Vagina (tissue), 2 donors: ENCODE data around the gene CREB3L1. TPM values are rescaled to one million over a fixed set of nuclear protein-coding genes. Genes with fewer than 3 reads are reported as not detected.

Source experiments
- DNase-seq, 2 donors: peaks; one replicate each; pipeline ENCODE4 v3.0.0-alpha.2; 2017; ENCODE audit errors: extremely low spot score in 2 of 2
- H3K27ac ChIP-seq: fragments of 200-600 bp; sonication (generic); one replicate; pipeline ENCODE4 v1.5.1; 2019
- H3K27me3 ChIP-seq: fragments of 200-600 bp; sonication (generic); one replicate; pipeline ENCODE4 v1.5.1; 2019
- H3K36me3 ChIP-seq, 2 donors: fragments of 200-600 bp; sonication (generic); one replicate each; pipeline ENCODE4 v1.5.1; 2017 to 2019
- H3K4me1 ChIP-seq: fragments of 200-600 bp; sonication (generic); one replicate; pipeline ENCODE4 v1.5.1; 2019
- H3K4me3 ChIP-seq, 2 donors: fragments of 200-600 bp; sonication (generic); 1 replicate in 1 of 2; 2 replicates in 1 of 2; pipeline ENCODE4 v1.5.1; 2016 to 2019
- H3K9me3 ChIP-seq: fragments of 200-600 bp; sonication (generic); one replicate; pipeline ENCODE4 v1.5.1; 2019
- POLR2A ChIP-seq, 2 donors: fragments of 450-650 bp; IDR thresholded peaks; one replicate each; pipeline ENCODE4 v1.6.1; 2017; ENCODE audit warnings: antibody characterized with exemption in 2 of 2, mild to moderate bottlenecking in 2 of 2, moderate library complexity in 2 of 2
- POLR2AphosphoS5 ChIP-seq, 2 donors: sonication (generic); formaldehyde crosslinking; IDR thresholded peaks; one replicate each; pipeline ENCODE4 v1.9.0; 2017; ENCODE audit warnings: antibody characterized with exemption in 2 of 2, mild to moderate bottlenecking in 2 of 2, low read depth in 1 of 2; ENCODE audit not compliant: insufficient read depth in 1 of 2
- intact Hi-C: fragments of 100-400 bp; cut with DNase I; formaldehyde crosslinking; loops from one replicate; pipeline ENCODE4 v1.15.1; 2023
- total RNA-seq: library from RNA; depleted of rRNA; stranded (reverse); fragments of >200 nt; gene quantifications from one replicate; pipeline ENCODE4 v1.2.3, GENCODE V29; 2016
- TF ChIP-seq, protein P1 (sequence below), 3 experiments: fragments of 450-650 bp in 2 of 3; fragments of 200-600 bp in 1 of 3; sonication (generic) in 1 of 3; IDR thresholded peaks; one replicate each; pipeline ENCODE4 v1.5.1; 2017 to 2019; ENCODE audit warnings: antibody characterized with exemption in 3 of 3, mild to moderate bottlenecking in 2 of 3, moderate library complexity in 2 of 3

CREB3L1 gene
- total RNA-seq, 1 donor from 2014 or later = 11.8 TPM

DNA sequence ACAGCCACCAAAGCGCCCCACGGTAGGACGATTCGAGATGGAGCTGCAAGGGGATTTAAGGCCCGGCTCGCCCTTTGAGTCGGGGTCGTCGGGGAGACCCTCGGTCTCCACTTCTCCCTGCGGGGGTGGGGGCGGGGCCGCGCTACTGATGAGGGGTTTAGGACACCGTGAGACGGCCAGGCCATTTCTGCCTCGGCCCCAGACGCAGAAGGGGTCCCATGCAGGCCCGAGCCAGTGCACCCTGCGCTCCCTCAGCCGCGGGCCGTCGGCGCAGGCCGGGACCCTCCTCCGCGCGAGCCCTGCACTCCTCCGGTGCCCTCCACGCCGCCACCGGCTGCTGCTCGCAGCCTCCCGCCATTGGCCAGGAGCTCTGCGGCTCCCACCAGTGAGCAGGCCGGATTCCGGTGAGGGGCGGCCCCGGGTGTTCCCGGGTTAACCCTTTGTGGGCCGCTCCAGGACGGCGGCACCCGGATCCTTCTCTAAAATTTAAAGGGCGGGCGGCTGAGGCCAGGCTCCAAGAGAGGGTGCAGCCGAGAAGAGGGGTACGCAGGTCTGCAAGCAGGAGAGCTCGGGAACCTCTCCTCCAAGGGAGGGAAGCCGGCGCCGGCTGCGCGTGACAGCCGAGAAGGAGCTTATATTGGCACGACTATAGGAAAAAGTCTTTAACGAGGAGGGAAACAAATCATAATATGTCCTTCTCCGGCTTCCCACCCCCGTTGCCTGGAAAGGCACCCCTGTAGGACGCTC lies 18.0 kb downstream of the CREB3L1 start:
- no peak for DNase-seq
- peaks cover 76% of the 10 kb centered on the region for H3K4me1 ChIP-seq
- H3K27me3 ChIP-seq = no peaks in the 10 kb centered on the region
- intact Hi-C loops = no loop called here
- peak overlapping the region; percentile 50 to 55 for H3K4me3 ChIP-seq
- no peaks in the 10 kb centered on the region for H3K36me3 ChIP-seq
- H3K9me3 ChIP-seq = no peaks in the 10 kb centered on the region
- TF ChIP-seq POLR2AphosphoS5 (IDR thresholded peaks at IDR 0.05; ENCODE audit: insufficient read depth in 1 of 2, low read depth in 1 of 2) = peak; percentile 70 to 77
- no peak for TF ChIP-seq POLR2A (IDR thresholded peaks at IDR 0.05)
- TF ChIP-seq, protein P1, sequence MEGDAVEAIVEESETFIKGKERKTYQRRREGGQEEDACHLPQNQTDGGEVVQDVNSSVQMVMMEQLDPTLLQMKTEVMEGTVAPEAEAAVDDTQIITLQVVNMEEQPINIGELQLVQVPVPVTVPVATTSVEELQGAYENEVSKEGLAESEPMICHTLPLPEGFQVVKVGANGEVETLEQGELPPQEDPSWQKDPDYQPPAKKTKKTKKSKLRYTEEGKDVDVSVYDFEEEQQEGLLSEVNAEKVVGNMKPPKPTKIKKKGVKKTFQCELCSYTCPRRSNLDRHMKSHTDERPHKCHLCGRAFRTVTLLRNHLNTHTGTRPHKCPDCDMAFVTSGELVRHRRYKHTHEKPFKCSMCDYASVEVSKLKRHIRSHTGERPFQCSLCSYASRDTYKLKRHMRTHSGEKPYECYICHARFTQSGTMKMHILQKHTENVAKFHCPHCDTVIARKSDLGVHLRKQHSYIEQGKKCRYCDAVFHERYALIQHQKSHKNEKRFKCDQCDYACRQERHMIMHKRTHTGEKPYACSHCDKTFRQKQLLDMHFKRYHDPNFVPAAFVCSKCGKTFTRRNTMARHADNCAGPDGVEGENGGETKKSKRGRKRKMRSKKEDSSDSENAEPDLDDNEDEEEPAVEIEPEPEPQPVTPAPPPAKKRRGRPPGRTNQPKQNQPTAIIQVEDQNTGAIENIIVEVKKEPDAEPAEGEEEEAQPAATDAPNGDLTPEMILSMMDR (IDR thresholded peaks at IDR 0.05) = no peak
- H3K27ac ChIP-seq = peak overlapping the region; percentile 89

DNA sequence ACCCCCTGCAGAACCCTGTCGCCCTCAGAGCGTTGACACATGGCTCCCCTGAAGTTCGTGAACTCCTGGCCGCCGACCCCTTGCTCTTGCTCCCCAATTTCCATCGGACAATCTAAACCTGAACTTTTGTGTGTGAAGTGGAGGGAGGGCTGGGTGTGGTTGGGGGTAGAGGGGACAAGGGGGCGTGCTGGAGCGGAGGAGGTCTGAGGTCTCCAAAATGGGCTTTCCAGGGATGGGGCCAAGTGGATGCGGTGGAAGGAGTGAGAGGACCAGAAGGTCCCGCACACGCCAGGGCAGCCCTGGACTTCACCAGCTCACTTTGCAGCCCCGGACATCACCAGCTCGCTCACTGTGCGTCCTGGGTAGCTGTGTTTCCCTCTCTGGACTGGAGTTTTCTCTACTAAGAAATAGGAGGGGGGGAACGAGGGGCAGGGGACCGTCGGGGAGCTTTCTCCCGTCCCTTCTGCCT lies 18.6 kb downstream of the CREB3L1 start:
- Histone ChIP-seq H3K9me3 (no peaks in the 10 kb centered on the region), H3K36me3 (no peaks in the 10 kb centered on the region), H3K4me3 (peak overlapping the region; percentile 50 to 55), H3K27ac (peak overlapping the region; percentile 89), H3K27me3 (no peaks in the 10 kb centered on the region), H3K4me1 (peaks cover 72% of the 10 kb centered on the region)
- intact Hi-C loops = no loop called here
- DNase-seq = no peak
- no peak for TF ChIP-seq POLR2AphosphoS5 (IDR thresholded peaks at IDR 0.05; ENCODE audit: insufficient read depth in 1 of 2, low read depth in 1 of 2)
- TF ChIP-seq, protein P1 (IDR thresholded peaks at IDR 0.05) = no peak
- no peak for TF ChIP-seq POLR2A (IDR thresholded peaks at IDR 0.05)

DNA sequence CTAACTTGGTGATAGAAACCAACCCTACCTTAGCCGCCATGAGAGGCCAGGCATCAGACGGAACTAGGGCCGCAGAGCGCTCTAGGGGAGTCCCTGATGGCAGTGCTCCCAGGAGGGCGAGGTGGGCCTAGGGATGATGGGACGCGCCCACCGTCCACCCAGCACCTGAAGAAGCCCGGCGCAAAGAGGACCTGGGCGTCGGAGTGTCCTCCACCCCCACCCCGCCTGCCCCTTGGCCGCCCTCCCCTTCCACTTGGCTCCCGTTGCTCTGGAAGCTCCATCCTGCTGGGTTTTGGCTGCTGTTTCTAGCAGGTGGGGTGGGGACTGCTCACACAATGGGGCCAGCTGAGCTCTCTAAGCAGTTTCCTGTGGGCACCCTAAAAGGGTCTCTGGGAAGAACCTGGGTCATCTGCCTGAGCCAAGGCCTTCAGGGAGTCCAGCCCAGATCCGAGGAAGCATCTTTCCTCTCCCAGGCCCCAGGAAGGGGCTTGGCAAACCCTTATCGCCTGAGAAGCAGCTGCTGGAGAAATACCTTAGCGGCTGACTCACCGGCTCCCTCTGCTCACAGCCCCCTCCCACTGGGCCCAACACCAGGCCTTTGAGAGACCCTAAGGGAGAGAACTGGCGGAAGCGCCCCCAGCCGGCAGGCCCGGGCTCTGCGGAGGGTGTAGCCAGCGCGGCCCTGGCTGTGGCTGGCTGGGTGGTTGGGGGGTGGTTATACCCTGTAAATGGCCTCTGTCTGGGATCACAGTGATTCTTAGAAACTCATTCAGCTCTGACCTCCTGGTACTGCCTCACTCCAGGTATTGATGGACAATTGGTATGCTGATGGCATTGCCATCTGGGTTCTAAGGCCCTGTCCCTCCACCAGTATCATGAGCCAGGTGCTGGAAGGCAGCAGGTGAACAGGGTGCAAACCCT lies 19.3 kb downstream of the CREB3L1 start:
- DNase-seq = no peak
- Histone ChIP-seq H3K27me3 (no peaks in the 10 kb centered on the region), H3K4me3 (peak overlapping the region; percentile 50 to 55), H3K36me3 (peaks cover 0 to 5% of the 10 kb centered on the region in 2 donors), H3K4me1 (peaks cover 65% of the 10 kb centered on the region), H3K27ac (peak overlapping the region; percentile 89), H3K9me3 (no peaks in the 10 kb centered on the region)
- no peak for TF ChIP-seq POLR2A (IDR thresholded peaks at IDR 0.05)
- TF ChIP-seq, protein P1 (IDR thresholded peaks at IDR 0.05) = peak in 2 of 3 experiments; percentile 6 to 43
- TF ChIP-seq POLR2AphosphoS5 (IDR thresholded peaks at IDR 0.05; ENCODE audit: insufficient read depth in 1 of 2, low read depth in 1 of 2) = peak in 1 of 2 donors; percentile 48
- intact Hi-C loops = no loop called here

DNA sequence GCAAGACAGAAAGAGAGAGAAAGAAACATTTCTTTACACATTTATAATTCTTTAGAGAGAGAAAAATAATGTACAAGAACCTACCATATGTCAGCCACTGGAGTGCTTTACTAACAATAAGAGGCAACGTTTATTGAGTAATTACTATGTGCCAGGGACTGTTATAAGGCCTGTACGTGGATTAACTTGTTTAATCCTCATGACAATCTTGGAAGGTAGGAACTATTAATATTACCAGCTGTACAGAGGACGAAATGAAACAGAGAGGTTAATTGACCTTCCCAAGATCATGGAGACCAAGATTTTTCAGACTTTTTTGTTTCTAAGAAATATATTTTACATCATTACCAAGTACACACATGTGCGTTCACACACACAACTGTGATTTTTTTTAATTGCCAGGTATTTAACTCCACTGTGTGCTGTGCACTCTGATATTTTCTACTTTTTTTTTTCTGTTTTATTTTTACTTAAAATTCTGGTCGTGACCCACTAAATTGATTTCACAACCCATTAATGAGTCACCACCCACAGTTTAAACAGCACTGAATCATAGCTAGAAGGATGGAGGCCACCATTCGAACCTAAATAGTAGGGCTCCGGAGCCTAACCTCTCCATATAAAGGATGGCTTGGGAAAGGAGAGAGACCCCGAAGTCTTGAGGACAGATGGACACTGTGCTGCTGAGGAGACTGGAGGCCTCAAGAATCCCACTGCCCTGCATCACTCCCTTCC lies 21.4 kb downstream of the CREB3L1 start:
- DNase-seq = no peak
- Histone ChIP-seq H3K27ac (peak overlapping the region; percentile 89), H3K9me3 (no peaks in the 10 kb centered on the region), H3K27me3 (no peaks in the 10 kb centered on the region), H3K4me1 (peaks cover 47% of the 10 kb centered on the region), H3K36me3 (peaks cover 0 to 5% of the 10 kb centered on the region in 2 donors), H3K4me3 (no peak overlapping the region)
- TF ChIP-seq POLR2A (IDR thresholded peaks at IDR 0.05) = no peak
- TF ChIP-seq, protein P1 (IDR thresholded peaks at IDR 0.05) = no peak
- TF ChIP-seq POLR2AphosphoS5 (IDR thresholded peaks at IDR 0.05; ENCODE audit: insufficient read depth in 1 of 2, low read depth in 1 of 2) = peak in 1 of 2 donors; percentile 71
- intact Hi-C loops = no loop called here
